ENCODE results near the gene SOAT2.

SOAT2 gene

DNA sequence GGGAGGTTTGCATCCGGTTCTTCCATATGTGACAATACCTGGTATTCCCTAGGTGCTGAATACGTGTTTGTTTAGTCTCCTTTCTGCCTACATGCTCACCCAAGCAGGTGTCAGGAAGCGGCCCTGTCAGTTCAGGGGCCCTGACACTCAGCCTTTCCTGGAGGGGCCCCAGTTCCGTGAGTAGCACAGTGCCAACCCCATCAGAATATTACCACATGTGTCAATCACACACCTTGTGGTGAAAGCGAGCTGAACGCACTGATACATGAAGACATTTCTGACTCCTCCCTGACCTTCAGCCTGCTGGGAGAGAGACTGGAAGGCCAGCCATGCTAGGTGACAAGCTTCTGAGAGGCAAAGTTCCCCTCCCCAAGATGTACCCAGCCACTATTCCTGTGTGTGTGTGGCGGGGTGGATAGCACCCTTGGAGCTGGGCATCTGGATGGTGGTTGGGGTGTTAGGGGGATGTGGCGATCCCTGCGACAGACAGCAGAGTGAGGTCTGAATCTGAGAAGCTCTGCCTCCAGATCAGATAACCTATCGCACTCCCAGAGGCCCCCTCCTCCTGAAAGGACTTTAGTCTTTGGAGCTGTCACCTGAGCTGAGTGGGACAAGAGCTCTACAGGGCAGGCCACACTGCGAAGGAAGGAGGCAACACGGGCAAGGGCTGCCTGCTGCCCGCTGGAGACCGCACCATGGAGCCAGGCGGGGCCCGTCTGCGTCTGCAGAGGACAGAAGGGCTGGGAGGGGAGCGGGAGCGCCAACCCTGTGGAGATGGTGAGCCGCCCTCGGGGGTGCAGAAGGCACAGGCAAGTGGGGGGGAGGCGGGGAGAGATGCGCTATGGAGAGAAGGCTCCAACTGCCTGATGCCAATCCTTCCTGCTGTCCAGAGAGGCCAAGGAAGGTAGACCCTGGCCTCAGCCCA, at the start of gene SOAT2:
Gene SOAT2 (plus strand): TSS at position 604 of the 925 bp plus-strand sequence. CDS start 92 bp downstream, at position 696.
- DNase-seq (ENCODE audit: low spot score): no peak

GRCh38 chr12:53054112-53054878, 49.0 kb upstream of the SOAT2 start:
- peak; percentile 97 for DNase-seq (ENCODE audit: low spot score)

DNA sequence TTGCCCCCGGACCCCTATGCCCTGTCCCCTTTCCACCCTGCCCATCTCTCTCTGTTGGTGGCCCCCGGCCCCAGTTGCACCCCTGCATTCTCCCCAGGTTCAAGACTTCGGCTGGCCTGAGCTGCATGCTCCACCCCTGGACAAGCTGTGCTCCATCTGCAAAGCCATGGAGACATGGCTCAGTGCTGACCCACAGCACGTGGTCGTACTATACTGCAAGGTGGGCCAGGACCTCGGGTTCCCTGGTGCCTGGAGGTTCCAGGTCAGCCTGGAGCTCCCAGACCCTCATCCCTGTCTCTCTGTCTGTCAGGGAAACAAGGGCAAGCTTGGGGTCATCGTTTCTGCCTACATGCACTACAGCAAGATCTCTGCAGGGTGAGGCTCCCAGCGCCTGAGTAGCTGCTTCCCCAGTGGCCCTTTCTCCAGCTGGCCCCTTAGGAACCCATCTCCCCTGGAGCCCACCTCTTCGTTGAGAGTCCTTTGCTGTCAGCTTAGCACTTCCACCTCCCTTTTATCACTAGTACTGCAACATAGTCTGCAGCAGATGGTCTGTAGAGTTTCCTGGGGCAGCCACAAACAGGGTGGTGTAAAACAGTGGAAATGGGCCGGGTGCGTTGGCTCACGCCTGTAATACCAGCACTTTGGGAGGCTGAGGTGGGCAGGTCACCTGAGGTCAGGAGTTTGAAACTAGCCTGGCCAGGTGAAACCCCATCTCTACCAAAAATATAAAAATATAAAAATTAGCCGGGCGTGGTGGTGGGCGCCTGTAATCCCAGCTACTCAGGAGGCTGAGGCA, 47.6 kb upstream of the SOAT2 start:
- DNase-seq (ENCODE audit: low spot score): no peak

DNA sequence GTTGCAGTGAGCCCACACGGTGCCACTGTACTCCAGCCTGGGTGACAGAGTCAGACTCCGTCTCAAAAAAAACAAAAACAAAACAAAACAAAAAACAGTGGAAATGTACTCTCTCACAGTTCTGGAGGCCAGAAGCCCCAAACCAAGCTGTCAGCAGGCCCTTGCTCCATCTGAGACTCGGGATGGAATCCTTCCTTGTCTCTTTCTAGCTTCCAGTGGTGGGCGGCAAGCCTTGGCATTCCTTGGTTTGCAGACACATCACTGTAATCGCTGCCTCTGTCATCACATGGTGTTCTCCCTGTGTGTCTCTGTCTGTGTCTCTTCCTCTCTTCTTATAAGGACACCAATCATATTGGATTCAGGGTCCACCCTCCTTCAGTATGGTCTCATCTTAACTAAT, 47.0 kb upstream of the SOAT2 start:
- no peak for DNase-seq (ENCODE audit: low spot score)

- no peak for DNase-seq (ENCODE audit: low spot score)
These were observed 46.4 kb upstream of the SOAT2 start for GRCh38 chr12:53056901-53057300.

DNA sequence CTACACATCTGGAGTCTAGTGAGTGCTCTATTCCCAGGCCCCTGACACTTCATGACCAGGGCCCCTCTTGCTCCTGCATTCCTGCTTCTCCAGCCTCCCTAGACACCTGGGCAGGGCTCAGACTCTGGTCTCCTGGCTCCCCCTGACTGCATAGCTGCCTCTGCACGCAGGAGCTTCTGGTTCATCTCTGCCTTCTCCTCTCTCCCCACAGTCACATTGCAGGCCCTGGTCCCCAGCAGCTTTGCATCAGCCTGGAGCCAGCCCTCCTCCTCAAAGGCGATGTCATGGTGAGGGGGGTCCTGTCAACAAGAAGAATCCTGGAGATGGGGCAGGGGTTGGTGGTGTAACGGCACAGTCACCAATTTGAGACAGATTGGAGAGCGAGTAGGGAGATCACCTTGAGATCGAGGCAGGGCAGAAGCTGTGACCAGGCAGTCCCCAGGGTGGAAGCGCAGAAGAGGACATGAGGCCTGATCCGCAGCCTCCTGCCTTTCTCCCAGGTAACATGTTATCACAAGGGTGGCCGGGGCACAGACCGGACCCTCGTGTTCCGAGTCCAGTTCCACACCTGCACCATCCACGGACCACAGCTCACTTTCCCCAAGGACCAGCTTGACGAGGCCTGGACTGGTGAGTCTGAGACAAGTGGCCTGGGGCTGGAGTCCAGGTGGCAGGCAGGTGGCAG, 45.3 kb upstream of the SOAT2 start:
- DNase-seq (ENCODE audit: low spot score): no peak

DNA sequence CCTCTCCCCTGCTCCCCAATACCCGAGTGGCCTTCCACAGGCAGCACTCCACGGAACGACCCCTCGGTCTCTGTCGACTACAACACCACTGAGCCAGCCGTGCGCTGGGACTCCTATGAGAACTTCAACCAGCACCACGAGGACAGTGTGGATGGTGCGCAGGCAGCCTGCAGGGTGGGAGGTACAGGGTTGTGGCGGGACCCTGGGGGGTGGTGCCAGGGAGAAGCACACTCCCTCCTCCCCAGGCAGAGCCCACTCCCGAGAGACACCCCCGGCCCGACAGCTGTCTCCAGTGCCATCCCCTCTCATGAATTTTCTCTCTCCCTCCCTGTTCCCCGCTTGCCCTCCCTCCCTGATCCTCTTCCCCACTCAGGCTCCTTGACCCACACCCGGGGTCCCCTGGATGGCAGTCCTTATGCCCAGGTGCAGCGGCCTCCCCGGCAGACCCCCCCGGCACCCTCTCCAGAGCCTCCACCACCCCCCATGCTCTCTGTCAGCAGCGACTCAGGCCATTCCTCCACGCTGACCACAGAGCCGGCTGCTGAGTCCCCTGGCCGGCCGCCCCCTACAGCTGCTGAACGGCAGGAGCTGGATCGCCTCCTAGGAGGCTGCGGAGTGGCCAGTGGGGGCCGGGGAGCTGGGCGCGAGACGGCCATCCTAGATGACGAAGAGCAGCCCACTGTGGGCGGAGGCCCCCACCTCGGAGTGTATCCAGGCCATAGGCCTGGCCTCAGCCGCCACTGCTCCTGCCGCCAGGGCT, 44.4 kb upstream of the SOAT2 start:
- no peak for DNase-seq (ENCODE audit: low spot score)

GRCh38 chr12:53059434-53060063, 43.7 kb upstream of the SOAT2 start:
- no peak for DNase-seq (ENCODE audit: low spot score)

GRCh38 chr12:53060064-53060720, 43.1 kb upstream of the SOAT2 start:
- DNase-seq (ENCODE audit: low spot score): no peak

GRCh38 chr12:53060721-53061276, 42.5 kb upstream of the SOAT2 start:
- no peak for DNase-seq (ENCODE audit: low spot score)

- DNase-seq (ENCODE audit: low spot score): no peak
These were observed 41.8 kb upstream of the SOAT2 start for GRCh38 chr12:53061404-53062010.

- DNase-seq (ENCODE audit: low spot score): no peak
These were observed 41.0 kb upstream of the SOAT2 start for GRCh38 chr12:53062011-53062961.

GRCh38 chr12:53062977-53063707, 40.1 kb upstream of the SOAT2 start:
- DNase-seq (ENCODE audit: low spot score): no peak

GRCh38 chr12:53063708-53064612, 39.3 kb upstream of the SOAT2 start:
- DNase-seq (ENCODE audit: low spot score): no peak

- no peak for DNase-seq (ENCODE audit: low spot score)
These were observed 38.5 kb upstream of the SOAT2 start for GRCh38 chr12:53064613-53065436.

Data from globus pallidus (tissue), 1 donor.